HG03064 (cell line): ENCODE results near the gene GSN.

ENCODE experiments used
- ATAC-seq: cut with Tn5 transposase; IDR thresholded peaks from one replicate; pipeline ENCODE4 v1.9.1; 2021; ENCODE audit warnings: low read depth; ENCODE audit not compliant: unreplicated experiment

GSN gene

DNA sequence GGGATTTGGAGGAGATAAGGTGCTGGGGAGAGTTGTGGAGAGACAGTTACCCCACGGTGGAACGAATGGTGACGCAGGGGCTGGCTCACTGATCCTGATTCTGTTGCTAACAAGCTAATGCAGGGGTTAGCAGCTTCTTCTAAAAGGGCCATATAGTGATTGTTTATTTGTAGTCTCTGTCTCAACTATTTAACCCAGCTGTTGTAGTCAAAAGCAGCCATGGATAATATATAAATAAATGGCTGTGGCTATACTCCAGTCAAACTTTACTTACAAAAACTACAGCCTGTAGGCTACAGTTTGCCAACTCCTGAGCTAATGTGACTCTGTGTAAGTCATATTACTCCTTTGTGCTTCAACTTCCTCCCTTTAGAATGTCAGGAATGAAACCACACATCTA, 80.3 kb downstream of the GSN start:
- no peak for ATAC-seq

GRCh38 chr9:121349009-121349408, 81.0 kb downstream of the GSN start:
- no peak for ATAC-seq

DNA sequence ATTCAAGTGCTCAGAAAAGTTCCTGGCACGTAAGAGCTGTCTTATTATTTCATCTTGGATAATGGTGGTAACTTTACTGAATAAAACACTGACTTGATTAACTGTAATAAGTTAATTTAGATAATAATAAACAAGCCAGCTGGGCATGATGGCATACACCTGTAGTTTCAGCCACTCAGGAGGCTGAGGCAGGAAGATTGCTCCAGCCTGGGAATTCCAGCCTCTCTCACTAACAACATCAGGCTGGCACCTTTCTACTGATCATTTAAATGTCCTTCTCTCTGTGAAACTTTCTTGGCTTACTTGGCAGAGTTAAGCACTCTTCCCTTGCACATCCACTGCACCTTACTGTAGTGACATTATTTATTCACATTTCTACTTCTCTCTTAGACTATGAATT, 82.1 kb downstream of the GSN start:
- ATAC-seq: no peak

DNA sequence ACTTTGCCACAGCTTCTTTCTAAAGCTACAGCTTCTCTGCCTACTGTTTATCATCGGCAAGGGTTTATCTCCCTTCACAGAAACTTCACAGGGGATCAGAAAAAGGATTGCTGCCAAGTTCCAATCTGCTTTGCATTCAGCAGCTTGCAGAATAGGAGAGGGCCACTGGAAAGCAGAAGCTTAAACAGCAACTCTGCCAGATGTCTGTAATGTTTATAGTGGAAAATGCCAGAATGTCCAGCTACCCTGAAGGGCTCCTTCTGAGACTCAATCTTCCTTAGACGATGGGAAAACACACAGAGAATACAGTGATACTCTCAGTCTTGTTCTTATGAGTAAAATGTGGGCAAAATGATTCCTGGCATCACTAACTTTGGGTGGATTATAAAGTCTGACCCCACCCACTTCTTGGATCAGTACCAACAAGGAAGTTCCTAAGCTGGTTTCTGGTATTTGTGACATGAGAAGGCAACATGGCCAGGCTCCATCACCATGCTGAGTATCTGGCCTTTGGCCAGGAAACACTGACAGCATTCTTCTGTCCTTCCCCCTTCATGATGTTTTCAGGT, 83.1 kb downstream of the GSN start:
- no peak for ATAC-seq

GRCh38 chr9:121353241-121354061, 85.5 kb downstream of the GSN start:
- peak; percentile 98 for ATAC-seq

- peak; percentile 5 for ATAC-seq
Observed at GRCh38 chr9:121354141-121354540, 86.2 kb downstream of the GSN start.

GRCh38 chr9:121354762-121355161, 86.8 kb downstream of the GSN start:
- no peak for ATAC-seq

- ATAC-seq: no peak
Observed at GRCh38 chr9:121357011-121357410, 89.0 kb downstream of the GSN start.

DNA sequence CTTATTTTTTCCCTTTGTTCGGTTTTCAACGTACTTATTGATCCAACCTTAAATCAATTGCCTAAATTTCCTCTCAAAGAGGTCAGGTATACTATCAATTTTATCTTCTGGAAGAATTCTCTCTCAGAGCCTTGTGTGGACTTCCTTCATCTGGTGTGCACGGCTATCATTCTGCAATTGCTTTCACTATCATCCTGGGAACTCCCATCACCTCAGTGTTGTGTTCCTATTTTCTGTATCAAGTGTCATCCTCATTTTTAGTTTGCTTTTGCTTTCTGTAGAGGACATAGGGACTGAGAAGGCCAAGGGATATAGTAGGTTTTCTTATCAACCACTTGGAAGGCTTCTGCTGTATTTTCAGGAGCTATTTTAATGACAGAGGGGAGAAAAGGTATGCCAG, 90.8 kb downstream of the GSN start:
- no peak for ATAC-seq

DNA sequence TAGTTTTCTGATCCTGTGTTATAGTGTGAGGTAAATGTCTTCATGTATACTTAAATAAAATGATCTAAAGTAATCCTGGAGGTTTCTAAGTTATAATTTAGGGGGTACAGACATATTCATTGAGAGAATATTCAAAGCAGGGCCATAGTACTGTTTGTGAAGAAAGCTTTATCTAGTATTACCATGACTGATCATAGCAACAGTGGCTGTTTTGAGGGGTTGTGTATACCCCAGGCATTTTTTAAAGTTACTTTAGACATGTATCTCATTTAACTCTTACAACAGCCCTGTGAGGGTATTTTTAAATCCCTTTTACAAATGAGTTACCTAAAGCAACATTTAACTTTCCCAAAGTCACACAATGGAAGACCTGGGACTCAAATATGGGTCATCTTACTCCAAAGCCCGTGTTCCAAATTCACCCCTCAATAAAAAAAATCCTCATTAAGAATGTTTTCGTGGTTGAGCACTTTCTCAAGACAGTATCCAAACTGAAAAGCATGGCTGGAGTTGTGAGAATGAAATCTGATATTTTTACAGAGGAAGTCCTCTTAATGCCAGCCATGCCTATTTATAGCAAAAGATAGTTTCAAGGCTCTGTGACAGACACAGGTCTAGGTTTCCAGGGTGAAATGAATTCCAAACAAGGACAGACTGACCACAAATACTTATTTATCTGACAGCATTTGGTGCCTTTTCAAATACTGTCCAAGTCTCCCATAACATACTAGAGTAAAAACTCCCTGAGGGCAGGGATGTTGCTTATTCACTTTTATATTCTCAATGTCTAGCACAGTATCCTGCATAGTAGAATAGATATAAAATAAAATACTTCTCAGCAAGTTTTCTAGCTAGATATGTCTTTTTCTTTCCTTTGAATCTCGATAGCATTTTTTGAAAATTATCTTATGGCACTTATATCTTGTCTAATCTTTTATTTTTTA, 91.7 kb downstream of the GSN start:
- no peak for ATAC-seq

GRCh38 chr9:121360601-121361374, 92.8 kb downstream of the GSN start:
- no peak for ATAC-seq

DNA sequence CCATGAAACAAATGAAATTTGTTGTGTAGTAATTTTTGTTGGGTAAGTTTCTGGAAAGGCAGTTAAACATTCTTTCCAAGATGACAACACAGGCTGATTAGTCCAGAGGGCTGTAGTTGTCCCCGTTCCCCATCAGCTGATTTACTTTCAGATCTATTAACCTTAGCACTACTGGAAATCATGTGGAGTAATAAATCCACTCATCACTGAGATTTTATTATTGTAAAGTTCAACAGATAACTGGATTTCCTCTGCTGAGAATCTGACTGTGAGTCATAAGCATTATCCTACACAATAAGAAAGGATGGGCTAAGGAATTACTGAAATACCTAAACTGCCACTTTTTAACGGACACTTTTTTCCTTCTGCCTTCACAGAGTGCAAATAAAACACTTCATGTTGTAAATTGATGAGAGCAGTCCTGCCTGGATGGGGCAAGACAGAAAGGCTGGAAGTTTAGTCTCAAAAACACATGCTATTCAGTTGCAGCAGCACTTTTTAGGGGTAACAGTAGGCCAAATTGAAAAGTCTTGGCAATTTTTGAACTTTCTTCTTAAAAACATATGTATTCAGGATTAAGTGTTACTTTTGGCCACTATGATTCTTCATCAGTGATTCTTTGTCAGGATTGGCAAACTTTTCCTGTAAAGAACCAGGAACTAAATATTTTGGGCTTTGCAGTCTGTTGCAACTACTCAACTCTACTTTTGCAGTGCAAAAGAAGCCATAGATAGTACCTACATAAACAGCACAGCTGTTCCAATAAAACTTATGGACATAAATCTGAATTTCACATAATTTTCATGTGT, 95.1 kb downstream of the GSN start:
- no peak for ATAC-seq

GRCh38 chr9:121363622-121363961, 95.6 kb downstream of the GSN start:
- no peak for ATAC-seq

GRCh38 chr9:121364077-121364476, 96.1 kb downstream of the GSN start:
- ATAC-seq: no peak

DNA sequence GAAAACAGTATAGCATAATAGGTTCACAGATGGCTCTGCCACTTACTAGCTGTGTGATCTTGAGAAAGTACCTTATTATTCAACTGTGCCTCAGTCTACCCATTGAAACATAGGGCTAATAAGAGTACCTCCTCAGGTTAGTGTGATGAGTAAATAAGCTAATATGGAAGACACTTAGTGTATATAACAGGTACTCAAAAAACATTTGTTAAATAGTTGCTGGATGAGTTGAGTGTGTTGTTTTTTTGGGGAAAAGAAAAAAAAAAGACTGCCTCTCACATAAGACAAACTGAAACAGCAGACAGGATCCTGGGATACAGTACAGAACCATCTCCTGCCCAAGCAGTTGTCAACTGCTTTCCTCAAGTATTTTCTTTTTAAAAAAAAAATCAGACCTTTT, 96.9 kb downstream of the GSN start:
- ATAC-seq: no peak

GRCh38 chr9:121365564-121365963, 97.6 kb downstream of the GSN start:
- ATAC-seq: no peak

DNA sequence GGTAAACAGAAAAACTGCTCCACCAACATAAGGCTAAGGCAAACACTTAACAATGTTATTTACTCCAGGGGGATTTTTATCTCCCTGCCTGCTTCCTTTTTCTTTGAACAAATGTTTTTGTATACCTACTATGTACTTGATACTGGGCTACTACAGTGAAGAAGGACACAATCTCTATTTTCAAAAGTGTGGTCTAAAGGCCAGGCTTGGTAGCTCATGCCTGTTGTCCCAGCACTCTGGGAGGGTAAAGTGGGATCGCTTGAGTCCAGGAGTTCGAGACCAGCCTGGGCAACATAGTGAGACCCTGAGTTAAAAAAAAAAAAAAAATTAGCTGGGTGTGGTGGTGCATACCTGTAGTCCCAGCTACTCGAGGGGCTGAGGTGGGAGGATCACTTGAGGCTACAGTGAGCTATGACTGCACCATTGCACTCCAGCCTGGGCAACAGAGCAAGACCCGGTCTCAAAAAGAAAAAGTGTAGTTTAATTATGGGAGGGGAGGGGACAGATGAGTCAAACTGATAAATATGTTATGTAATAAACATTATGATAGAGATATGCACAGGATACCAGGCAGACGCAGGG, 98.7 kb downstream of the GSN start:
- no peak for ATAC-seq

DNA sequence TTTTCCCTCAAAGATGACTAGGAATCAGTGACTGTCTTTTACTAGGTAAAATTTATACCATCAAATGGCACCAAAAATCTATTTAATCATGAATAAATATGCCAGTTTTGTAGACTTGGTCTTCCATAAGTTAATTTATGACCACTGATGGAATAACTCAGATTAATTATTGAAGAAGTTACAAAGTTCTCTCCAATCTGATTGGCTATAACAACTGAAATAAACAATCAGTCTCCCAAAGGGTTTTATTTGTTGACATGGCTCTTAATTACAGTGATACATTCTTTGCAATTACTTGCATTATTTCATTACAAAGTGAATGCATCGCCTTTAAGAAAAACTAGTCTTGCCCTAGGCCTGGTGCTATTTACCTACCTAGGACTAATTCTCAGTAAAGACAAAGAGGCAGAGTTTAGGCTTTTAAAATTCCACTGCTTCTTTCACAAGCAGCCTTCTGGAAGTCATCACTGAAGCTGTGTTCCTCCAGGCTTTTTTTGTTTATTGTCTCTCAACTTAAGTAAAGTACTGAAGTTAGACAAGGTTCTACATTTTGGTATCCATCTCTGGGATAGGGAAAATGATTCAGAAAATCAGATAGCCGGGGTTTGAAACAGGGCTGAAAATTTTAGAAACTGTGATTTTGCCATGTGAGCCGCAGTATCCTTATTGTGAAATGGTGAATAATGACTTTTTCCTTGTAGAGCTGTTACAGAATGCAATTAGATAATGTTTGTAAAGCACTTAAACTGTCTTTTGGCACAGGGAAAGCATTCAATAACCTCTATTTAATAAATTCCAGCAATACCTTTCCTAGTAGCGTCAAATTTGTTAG, 99.6 kb downstream of the GSN start:
- no peak for ATAC-seq

- no peak for ATAC-seq
Observed at GRCh38 chr9:121368138-121368522, 100.2 kb downstream of the GSN start.
